GM19324 (cell line): ENCODE results near the gene RHCE.
"Not testable (repeated sequence)": the region's sequence is repeated elsewhere in the genome, so short reads cannot be mapped to it uniquely, and the experiment has no call there.

Source experiments
- ATAC-seq: cut with Tn5 transposase; IDR thresholded peaks from one replicate; pipeline ENCODE4 v1.9.1; 2021; ENCODE audit warnings: mild to moderate bottlenecking, moderate library complexity; ENCODE audit not compliant: unreplicated experiment, low FRiP score

Gene RHCE

DNA sequence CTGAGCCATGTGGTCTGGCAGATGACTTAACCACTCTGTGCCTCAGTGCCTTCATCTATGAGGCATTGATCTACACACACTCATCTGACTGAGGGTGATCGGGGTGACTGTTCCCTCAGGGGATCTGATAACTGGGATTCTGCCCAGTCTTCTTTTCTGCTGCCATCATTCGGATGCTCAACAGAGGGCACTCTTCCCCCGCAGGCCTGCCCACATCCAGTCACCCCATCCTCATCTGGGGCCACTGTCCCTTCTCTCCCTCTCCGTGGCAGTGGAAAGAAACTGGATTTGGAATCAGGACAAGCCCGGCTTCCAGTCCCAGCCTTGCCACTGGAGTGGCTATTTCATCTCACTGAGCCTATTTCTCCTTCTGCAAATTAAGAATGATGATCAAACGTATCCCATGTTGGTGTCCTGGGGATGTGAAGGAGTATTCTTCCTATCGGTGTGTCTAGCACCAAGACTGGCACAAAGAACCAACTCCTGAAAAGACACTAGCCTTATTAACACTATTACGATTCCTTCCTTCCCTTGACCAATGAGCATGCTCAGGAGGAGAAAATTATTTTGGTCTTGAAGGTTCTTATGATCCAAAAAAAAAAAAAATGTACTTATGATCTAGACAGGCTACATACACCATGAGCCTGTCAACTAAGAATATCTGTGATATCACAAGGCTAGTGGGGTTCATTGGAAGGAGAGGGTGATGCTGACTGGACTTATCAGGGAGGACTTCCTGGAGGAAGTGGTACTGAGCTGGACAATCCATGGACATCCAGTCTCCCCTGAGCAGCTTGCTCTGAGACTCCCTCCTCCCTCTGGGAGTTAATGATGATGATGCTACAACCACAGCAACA lies 17.4 kb downstream of the RHCE start:
- ATAC-seq: not testable (repeated sequence)

DNA sequence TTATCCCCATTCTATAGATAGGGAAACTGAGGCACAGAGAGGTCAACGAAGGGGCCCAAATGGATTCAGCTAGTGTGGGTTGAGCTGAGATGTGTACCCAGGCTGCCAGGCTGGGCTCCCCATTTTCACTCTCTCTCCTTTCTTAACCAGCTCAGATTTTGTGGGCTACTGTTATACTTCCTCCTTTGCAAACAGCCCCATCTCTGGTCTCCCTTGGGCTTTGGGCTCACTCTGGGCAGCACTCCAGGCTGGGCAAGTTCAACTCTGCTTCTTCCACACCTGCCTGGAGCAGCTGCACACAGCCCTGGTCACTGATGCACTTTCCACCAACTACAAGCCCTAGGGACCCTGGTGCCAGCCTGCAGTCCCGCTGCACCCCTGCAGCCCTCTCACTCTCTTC lies 22.5 kb downstream of the RHCE start:
- not testable (repeated sequence) for ATAC-seq

DNA sequence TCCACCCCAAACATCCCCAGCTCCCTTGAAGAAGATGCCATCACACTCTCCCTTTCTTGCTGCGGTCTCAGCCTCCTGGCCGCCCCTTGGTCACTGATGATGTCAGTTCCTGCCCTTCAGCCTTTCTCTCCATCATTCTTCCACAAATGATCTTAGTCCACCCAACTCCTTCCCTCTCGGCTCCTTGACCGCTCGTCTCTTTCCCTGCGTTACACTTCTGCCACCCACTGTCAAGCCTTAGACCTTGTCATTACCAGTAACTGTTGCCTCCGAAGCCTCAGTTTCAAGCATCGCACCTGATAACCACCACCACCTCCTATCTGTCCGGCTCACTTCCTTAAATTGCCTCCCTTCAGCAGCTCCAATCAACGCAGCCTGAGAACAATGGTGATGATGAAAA lies 23.1 kb downstream of the RHCE start:
- ATAC-seq: not testable (repeated sequence)

DNA sequence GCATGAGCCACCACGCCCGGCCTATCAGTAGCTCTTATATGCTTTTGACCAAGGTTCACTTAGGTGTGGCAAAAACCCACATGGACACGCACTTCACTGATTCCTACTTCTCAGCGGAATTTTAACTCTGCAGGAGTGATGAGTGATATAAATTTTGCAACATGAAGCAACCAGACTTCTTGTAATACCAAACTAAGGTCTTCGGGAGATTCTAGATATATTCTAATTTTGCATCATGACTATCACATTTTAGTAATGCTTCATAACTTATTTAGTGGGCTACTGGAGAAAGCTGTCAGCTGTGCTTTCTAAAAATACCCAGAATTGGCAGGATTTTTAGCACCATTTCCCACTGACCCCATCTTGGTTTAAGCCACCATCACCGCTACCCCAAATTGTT lies 27.8 kb downstream of the RHCE start:
- no peak for ATAC-seq

DNA sequence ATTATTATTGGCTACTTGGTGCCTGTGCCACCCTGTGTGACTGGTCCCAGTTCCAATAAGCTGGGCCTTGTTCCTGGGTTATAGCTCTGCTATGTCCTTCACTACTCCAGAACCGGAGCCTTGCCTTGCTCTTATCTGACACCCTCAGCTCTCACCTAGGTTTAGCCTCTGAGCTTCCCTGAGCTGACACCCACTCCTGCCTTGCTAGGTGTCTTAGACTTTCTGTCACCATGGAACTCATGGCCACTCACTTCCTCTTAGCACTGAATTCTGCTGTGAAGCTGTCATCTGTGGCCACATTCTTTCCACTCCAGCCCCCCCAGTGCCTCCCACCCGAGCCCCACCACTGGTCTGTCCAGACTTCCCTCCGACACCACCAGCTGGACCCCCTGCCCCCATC lies 30.9 kb downstream of the RHCE start:
- not testable (repeated sequence) for ATAC-seq

DNA sequence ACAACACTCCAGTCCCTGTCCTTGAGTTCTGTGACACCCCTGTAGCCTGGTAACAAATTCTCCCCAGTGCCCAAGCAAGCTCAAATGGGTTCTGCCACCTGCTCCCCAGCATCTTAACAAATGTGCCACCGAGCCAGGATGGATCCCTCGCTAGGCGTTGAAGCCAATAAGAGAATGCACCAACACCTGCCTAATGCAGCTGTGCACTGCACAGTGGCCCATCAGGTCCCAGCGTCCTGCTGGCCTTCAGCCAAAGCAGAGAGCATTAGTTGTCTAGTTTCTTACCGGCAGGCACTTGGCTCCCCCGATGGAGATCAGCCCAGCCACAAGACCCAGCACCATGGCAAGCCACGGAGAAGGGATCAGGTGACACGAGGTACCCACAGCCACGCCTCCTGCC lies 31.9 kb downstream of the RHCE start:
- ATAC-seq: not testable (repeated sequence)

DNA sequence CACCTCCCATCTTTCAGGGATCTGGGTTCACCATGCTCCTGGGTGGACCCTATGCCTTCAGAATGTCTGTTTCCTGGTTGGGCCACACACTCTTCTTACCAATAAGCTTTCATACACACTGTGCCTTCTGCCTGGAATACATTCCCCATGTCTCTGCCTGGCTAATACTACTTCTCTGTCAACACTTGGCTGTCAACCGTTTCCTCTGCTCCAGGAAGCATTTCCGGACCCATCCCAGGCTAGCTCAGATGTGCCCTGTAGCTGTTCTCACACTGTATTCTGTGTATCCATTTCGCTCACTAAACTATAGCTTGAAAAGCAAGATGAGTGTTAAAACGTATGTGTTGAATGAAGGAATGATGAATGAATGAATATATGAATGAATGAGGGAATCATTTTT lies 33.5 kb downstream of the RHCE start:
- not testable (repeated sequence) for ATAC-seq

DNA sequence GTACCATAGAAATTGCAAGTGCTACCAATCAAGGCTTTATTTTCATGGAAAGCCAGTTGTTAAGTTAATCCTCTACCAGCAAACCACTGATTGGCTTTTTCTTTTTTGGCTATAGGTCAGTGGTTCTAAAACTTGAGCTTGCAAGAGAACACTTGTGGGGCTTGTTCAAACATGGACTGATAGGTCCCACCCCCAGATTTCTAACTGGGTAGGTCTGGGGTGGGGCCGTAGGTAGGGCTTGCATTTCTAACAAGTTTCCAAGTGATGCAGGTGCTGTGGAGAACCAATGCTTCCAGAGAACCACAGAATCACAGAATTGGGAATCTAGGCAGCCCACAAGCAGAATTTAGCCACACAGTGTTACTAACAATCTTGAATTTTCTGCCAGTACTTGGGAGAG lies 36.8 kb downstream of the RHCE start:
- not testable (repeated sequence) for ATAC-seq

DNA sequence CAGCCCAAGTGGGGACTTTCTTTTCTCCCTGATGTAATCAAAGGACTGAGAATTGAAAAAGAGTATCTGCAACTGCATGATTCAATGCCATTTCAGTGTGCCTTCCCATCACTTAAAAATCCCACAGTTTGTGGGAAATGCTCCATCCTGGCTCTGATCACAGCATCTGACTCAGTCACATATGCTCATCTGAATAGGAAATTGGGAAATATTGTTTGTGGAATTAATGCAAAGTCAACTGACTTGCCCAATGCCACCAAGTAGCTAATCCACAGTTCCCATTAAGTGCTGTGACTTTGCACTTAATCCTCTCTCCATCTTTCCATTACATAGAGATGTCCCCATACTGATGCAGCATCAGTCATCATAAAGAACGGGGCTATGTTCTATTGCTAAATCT lies 37.5 kb downstream of the RHCE start:
- ATAC-seq: not testable (repeated sequence)

DNA sequence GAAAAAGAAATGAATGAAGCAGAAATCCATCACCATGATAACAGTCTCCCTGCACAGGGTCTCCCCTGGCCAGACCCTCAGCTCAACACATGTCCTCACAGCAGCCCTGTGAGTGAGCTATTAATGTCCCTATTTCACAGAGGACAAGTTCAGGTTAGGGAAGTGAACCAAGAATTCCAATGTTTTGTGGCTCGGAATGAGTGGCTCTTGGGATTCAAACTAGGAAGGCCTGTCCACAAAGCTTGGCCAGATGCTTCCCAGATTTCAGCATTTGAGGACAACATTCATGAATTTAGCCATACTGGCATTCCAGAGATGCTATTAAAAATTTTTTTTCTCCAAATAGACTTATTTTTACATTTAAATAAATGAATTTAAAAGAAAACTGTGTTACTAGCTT lies 38.1 kb downstream of the RHCE start:
- ATAC-seq: not testable (repeated sequence)

DNA sequence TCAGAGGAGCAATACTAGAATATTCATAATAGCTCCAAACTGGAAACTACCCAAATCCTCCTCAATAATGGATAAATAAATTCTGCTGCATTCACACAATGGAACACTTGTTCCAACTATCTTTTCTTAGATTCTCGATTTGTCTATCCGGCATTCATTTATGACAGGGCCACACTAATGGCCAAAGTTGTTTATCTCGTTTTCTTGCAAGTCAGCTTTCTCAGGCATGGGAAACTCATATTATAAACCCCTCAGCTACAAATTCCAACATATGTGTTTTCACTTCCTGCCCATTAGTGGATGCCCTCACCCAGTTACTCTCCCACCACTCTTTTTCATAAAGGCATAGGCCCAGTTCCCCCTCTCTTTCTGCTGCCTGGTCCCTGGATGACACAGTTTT lies 42.3 kb downstream of the RHCE start:
- ATAC-seq: not testable (repeated sequence)

DNA sequence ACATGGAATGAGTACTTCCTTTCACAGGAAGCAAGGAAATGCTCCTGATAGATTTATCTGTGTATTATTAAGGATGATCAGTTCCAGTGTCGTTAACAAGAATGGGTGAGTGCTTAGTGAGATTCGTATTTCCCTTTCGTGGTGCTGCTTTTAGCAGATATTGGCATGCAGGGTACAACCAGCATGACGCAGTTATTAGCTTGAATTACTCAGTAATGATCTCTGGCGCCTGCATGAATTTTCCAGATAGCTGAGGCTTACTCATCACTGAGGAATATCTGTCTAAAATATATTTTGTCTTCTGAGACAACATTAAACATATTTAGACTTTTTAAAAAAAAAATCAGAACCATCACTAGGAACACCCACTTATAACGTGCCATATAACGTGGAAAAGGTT lies 48.9 kb downstream of the RHCE start:
- not testable (repeated sequence) for ATAC-seq

DNA sequence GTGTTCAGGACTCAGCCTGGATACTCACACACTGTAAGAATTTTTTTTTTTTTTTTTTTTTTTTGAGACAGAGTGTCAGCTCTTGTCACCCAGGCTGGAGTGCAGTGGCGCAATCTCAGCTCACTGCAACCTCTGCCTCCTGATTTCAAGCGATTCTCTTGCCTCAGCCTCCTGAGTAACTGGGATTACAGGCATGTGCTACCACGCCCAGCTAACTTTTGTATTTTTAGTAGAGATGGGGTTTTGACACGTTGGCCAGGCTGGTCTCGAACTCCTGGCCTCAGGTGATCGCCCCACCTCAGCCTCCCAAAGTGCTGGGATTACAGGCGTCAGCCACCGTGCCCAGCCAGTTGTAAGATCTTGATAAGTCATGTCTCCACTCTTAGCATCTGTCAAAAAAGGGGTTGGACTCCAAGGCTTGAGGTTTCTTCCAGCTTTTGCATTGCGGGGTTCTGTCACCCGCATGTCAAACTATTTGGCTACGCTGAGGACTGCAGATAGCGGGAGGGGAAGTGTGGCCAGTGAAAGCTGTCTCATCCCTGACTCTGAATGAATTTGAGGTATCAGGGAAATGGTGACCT lies 50.8 kb downstream of the RHCE start:
- not testable (repeated sequence) for ATAC-seq

DNA sequence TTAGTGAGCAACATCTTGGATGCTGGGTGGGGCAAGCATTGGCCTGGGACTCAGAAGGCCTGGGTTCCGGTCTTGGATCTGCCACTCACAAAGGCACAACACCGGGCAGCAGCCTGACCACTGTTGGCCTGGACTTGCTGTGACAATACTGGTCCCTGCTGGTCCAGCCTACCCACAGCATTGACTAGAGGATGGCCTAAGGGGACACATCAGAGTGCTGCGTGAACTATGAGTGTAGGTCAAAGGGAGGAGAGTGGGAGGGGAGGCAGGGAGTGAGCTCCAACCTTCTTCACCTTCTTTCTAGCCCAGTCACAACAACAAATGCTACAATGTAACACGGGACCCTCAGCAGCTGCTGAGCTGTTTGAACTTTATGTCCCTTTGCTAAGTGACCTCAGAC lies 51.4 kb downstream of the RHCE start:
- ATAC-seq: no peak

DNA sequence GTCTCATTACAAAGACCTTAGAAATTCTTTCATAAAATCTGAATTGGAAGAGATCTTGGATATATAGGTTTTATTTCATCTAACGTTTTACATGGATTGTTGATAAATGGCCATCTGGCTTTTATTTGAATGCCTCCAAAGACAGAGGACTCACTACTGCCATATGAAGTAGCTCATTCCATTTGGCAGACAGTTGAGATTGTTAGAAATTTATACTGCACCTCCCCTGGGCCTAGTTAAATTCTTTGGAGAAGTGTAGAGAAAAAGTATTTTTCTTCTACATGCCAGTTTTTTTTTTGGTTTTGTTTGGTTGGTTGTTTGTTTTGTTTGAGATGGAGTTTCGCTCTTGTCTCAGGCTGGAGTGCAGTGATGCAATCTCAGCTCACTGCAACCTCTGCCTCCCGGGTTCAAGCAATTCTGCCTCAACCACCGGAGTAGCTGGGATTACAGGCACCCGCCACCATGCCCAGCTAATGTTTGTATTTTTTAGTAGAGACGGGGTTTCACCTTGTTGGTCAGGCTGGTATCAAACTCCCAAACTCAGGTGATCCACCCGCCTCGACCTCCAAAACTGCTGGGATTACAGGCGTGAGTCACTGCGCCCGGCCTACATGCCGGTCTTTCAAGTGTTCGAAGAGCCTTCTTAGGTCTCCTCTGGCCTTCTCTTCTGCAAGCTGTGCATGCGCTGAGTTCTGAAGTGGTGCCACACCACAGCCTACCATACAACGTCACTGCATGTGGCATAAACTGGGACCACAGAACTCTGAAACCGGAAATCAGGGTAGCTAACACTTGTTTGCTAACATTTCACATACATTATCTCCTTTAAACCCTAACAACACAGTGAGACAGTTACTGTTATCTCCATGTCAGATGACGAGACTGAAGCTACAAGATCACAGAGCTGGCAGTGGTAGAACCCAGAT lies 57.7 kb downstream of the RHCE start:
- ATAC-seq: not testable (repeated sequence)

DNA sequence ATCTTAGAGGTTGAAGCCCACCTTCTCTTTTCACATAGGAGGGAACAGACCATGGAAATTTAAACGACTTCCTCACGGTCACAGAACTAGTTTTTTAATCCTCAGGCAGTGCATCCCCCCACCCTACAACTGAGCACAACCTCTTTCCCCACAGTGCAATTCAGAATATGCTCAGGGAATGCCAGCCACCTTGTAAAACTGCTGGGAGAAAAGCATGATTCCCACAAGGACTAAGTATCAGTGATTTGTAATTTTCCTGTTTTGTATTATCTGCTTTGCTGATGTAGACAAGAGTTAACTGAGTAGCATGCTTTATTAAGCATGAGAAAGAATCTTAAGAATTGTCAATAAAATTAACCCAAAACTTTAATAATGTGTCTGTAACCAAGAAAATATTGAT lies 58.7 kb downstream of the RHCE start:
- ATAC-seq: no peak

DNA sequence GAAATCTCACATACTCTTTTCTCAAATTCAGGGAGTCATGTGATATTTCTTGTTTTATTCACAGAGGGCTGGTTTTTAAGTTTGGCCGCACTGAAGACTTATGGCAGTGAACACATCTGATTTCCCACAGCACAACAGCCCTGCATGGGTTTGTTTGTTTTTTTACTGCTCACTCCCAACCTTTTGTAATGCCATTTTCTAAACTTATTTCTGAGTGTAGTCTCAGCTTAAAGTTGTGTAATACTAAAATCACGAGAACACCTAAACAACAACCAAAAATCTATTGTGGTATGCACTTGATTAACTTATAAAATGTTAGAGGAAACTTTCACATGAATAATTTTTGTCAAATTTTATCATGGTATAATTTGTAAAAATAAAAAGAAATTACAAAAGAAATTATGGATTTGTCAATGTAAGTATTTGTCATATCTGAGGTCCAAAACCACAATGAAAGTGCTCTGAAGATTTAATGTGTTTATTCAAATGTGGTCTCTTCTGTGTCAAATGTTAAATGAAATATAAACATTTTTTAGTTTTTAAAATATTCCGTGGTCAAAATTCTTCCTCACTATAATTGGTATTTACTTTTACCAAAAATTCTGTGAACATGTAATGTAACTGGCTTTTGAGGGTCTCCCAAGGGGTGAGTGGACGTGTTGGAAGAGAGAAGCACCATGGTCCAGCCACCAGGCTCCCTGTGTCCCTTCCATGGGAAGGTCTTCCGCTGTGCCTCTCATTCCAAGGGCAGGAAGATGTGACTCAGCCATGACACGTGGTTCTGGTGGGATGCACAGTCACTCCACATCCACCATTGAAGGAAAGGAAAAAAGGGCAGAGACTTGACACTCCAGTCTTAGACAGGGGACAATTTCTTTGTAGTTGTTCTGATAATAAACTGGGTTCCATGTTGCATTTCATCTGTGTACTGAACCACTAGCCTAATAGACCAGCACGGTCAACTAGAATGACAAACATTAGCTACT lies 59.7 kb downstream of the RHCE start:
- ATAC-seq: no peak

DNA sequence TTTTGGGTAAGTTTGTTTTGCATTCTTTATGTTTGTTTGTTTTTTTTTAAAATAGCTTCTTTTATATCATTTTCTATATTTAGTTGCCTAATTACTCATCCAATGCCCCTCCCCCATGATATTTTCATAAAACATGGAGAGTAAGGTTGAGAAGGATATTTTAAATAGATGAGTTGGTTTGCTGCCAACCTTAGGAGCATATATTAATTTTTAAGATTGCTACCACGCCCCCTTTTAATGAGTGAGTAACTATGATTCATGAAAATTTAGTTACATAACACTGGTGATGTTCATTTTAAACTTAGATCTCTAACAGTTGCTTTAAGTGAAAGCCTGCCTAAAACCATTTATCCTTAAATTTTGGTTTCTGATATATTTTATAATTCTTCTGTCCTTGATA lies 63.8 kb downstream of the RHCE start:
- ATAC-seq: no peak

DNA sequence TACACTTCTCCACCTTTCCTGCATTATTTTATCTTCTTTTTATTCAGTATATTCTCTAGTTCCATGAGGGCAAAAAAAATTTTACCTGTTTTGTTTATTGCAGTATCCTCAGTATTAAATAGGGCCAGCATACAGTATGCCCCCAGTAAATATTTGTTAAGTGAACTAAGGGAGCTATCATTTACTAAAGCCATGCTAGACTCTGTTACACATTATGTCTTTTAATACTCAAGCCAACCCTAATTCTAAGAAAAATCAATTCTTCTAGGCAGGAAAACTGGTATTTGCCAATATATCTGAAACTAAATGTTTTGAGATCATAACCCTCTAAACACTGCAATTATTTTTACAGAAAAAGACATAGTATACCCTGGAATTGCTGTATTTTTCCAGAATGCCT lies 64.2 kb downstream of the RHCE start:
- no peak for ATAC-seq

DNA sequence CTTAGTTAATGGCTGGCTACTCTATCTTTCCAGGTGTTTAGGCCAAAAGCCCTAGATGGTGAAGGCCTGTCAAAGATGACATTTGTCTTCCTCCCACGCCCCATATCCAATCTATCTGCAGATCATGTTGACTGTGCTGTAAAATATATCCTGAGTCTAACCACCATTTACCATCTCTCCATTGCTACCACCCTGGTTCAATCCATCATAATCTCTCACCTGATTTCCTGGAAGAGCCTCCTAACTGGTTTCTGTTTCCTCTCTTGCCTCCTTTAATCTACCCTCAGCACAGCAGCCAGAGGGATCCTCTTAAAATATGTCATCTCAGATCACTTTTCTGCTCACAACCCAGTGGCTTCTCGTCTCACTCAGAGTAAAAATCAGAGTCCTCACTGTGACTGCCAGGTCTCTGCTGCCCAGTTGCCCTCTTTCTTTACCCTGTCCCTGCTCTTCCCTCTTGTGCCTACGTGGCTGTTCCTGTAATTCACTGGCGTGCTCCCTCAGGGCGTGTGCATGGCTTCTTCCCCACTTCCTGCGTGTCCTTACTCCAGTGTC lies 64.7 kb downstream of the RHCE start:
- ATAC-seq: no peak
